K562 (cell line): Measurements from ENCODE around the gene HOXB5. TPM values are rescaled to one million over a fixed set of nuclear protein-coding genes. Genes with fewer than 3 reads are reported as not detected.

Experiments used
- ATAC-seq: fragments of 200-7000 bp; cut with Tn5 transposase; 3 replicates; pipeline ENCODE4 v1.9.1; 2020; ENCODE audit warnings: moderate library complexity
- BruUV-seq: library from RNA; stranded (reverse); fragments of 400-500 nt; replicated peaks from 2 replicates; lab custom pipeline; 2021; lab: Mats Ljungman, UMichigan
- CTCF ChIA-PET: fragments of 300-600 bp; formaldehyde crosslinking; extraction: SDS; loops from one replicate; lab custom pipeline; 2021; ENCODE audit warnings: low intra/inter-chr PET ratio; lab: Yijun Ruan, JAX
- POLR2A ChIA-PET: fragments of 300-600, 350-650 bp; sonication (Branson Sonifier 250); formaldehyde crosslinking; extraction: SDS; loops from one replicate; lab custom pipeline; 2021; ENCODE audit warnings: antibody characterized with exemption, inconsistent platforms; lab: Yijun Ruan, JAX
- DNase-seq, 4 experiments: peaks; one replicate each; pipeline versions ENCODE4 v3.0.0 to v3.0.0-alpha.2; 2011 to 2018; ENCODE audit warnings: low spot score in 3 of 4, mixed read lengths in 3 of 4; ENCODE audit errors: extremely low read depth in 1 of 4
- FAIRE-seq: peaks from 2 replicates; lab custom pipeline; 2011; peaks lifted over from hg19 to GRCh38; lab: Jason Lieb, UNC
- H2AFZ ChIP-seq: 2 replicates; pipeline ENCODE4 v1.6.0; 2011; ENCODE audit warnings: low read depth, low read length, control low read depth, inconsistent platforms
- H3K27ac ChIP-seq: fragments of 200-600 bp; 3 replicates; pipeline ENCODE4 v1.8.0; 2011; ENCODE audit warnings: low read depth, mild to moderate bottlenecking, control low read depth, inconsistent platforms, low read length, moderate library complexity, mixed read lengths; ENCODE audit errors: extremely low read depth
- H3K27me3 ChIP-seq, 2 experiments: fragments of 300-600 bp in 1 of 2; 2 replicates in 1 of 2; 3 replicates in 1 of 2; pipeline versions ENCODE4 v1.6.0 to v1.8.0; 2011; ENCODE audit warnings: inconsistent platforms in 2 of 2, low read length in 2 of 2, mild to moderate bottlenecking in 1 of 2, mixed read lengths in 1 of 2, moderate library complexity in 1 of 2; ENCODE audit not compliant: control insufficient read depth in 2 of 2, insufficient read depth in 2 of 2
- H3K36me3 ChIP-seq: fragments of 300-600 bp; 3 replicates; pipeline ENCODE4 v1.8.0; 2011; ENCODE audit warnings: mild to moderate bottlenecking, low read length, inconsistent platforms; ENCODE audit not compliant: control insufficient read depth, insufficient read depth
- H3K4me1 ChIP-seq, 2 experiments: fragments of 200-600 bp in 1 of 2; replicated peaks in 1 of 2; 2 replicates in 1 of 2; 3 replicates in 1 of 2; pipeline versions ENCODE4 v1.5.1 to v1.8.0; 2011; ENCODE audit warnings: inconsistent platforms in 2 of 2, low read length in 2 of 2, mild to moderate bottlenecking in 1 of 2, mixed read lengths in 1 of 2, moderate library complexity in 1 of 2; ENCODE audit not compliant: control insufficient read depth in 2 of 2, insufficient read depth in 2 of 2
- H3K4me2 ChIP-seq: 2 replicates; pipeline ENCODE4 v1.6.1; 2011; ENCODE audit warnings: low read length, control low read depth, inconsistent platforms, mixed read lengths; ENCODE audit not compliant: insufficient read depth
- H3K4me3 ChIP-seq: fragments of 200-600 bp; sonication (generic), shearing (Covaris generic); 2 replicates; pipeline ENCODE4 v1.5.1; 2016; ENCODE audit warnings: control low read depth, inconsistent platforms
- H3K79me2 ChIP-seq: fragments of 200-600 bp; 3 replicates; pipeline ENCODE4 v1.8.0; 2011; ENCODE audit warnings: low read length, inconsistent platforms; ENCODE audit not compliant: control insufficient read depth, insufficient read depth
- H3K9ac ChIP-seq, 2 experiments: 2 replicates each; pipeline versions ENCODE4 v1.6.0 to v1.6.1; 2011; ENCODE audit warnings: low read depth in 2 of 2, low read length in 2 of 2, control low read depth in 1 of 2, inconsistent platforms in 1 of 2, mild to moderate bottlenecking in 1 of 2, mixed read lengths in 1 of 2; ENCODE audit not compliant: insufficient read depth in 1 of 2
- H3K9me1 ChIP-seq: one replicate; pipeline ENCODE4 v1.6.0; 2011; ENCODE audit warnings: inconsistent platforms, mild to moderate bottlenecking, low read length, moderate library complexity; ENCODE audit not compliant: control insufficient read depth, insufficient read depth
- H3K9me3 ChIP-seq: replicated peaks from 2 replicates; pipeline ENCODE4 v1.5.1; 2011; ENCODE audit warnings: low read depth, low read length, inconsistent platforms; ENCODE audit not compliant: control insufficient read depth, insufficient read depth
- H4K20me1 ChIP-seq: replicated peaks from 2 replicates; pipeline ENCODE4 v1.6.1; 2011; ENCODE audit warnings: low read length, inconsistent platforms, mixed read lengths; ENCODE audit not compliant: control insufficient read depth, insufficient read depth
- BACH1 ChIP-seq: fragments of 200-800 bp; sonication (Bioruptor generic); IDR thresholded peaks from 2 replicates; pipeline ENCODE4 v1.6.1; 2016; ENCODE audit warnings: missing genetic modification characterization, missing compliant biosample characterization
- BHLHE40 ChIP-seq: IDR thresholded peaks from 2 replicates; pipeline ENCODE4 v1.6.1; 2011; ENCODE audit warnings: low read length, improper control_type of control experiment
- BRD4 ChIP-seq: fragments of 200-600 bp; sonication (generic); IDR thresholded peaks from 2 replicates; pipeline ENCODE4 v1.6.1; 2017; ENCODE audit warnings: inconsistent platforms
- C11orf30 ChIP-seq: fragments of 450-650 bp; IDR thresholded peaks from 2 replicates; pipeline ENCODE4 v1.6.1; 2016; ENCODE audit warnings: low read depth, mild to moderate bottlenecking
- DPF2 ChIP-seq: fragments of 450-650 bp; IDR thresholded peaks from 2 replicates; pipeline ENCODE4 v1.6.1; 2016
- FOXP1 ChIP-seq: sonication (generic); formaldehyde crosslinking; IDR thresholded peaks from 2 replicates; pipeline ENCODE4 v1.8.0; 2022; ENCODE audit warnings: mild to moderate bottlenecking, missing genetic modification reagents
- JUND ChIP-seq, 2 experiments: IDR thresholded peaks; 2 replicates in 1 of 2; 3 replicates in 1 of 2; pipeline ENCODE4 v1.6.1; 2011; ENCODE audit warnings: borderline replicate concordance in 2 of 2, low read depth in 2 of 2, low read length in 2 of 2, improper control_type of control experiment in 1 of 2, missing biosample characterization in 1 of 2, missing genetic modification characterization in 1 of 2, missing genetic modification reagents in 1 of 2
- KAT7 ChIP-seq: sonication (generic); formaldehyde crosslinking; IDR thresholded peaks from 2 replicates; pipeline ENCODE4 v1.8.0; 2022; ENCODE audit warnings: missing genetic modification reagents, mild to moderate bottlenecking, borderline replicate concordance
- MAFK ChIP-seq: IDR thresholded peaks from 2 replicates; pipeline ENCODE4 v1.6.1; 2011; ENCODE audit warnings: low read length, improper control_type of control experiment
- POLR2G ChIP-seq: fragments of 200-400 bp; formaldehyde crosslinking; IDR thresholded peaks from 2 replicates; pipeline ENCODE4 v1.6.1; 2017; ENCODE audit warnings: low read depth, mild to moderate bottlenecking, antibody characterized with exemption, low read length, moderate library complexity
- POLR3A ChIP-seq: IDR thresholded peaks from 2 replicates; pipeline ENCODE4 v1.6.1; 2011; ENCODE audit warnings: borderline replicate concordance, mild to moderate bottlenecking, moderate library complexity; ENCODE audit not compliant: insufficient read length, insufficient read depth; ENCODE audit errors: extremely low read depth
- RBM14 ChIP-seq: fragments of 200-400 bp; formaldehyde crosslinking; IDR thresholded peaks from 2 replicates; pipeline ENCODE4 v1.6.1; 2018; ENCODE audit warnings: low read depth, mild to moderate bottlenecking, low read length, moderate library complexity, borderline replicate concordance; ENCODE audit not compliant: insufficient read depth
- SMAD3 ChIP-seq: fragments of 450-650 bp; formaldehyde crosslinking; conservative IDR thresholded peaks from 2 replicates; pipeline ENCODE4 v1.4.0; 2020; ENCODE audit warnings: mild to moderate bottlenecking
- TBP ChIP-seq: optimal IDR thresholded peaks from 2 replicates; pipeline ENCODE3; 2011; ENCODE audit warnings: low read depth, low read length, improper control_type of control experiment
- TEAD1 ChIP-seq, 2 experiments: fragments of 450-650 bp in 1 of 2; sonication (generic) in 1 of 2; formaldehyde crosslinking; IDR thresholded peaks; 2 replicates each; pipeline versions ENCODE4 v1.4.0 to v1.8.0; 2020 to 2022; ENCODE audit warnings: mild to moderate bottlenecking in 2 of 2, missing genetic modification reagents in 1 of 2
- ZNF316 ChIP-seq: fragments of 450-650 bp; IDR thresholded peaks from 2 replicates; pipeline ENCODE4 v1.6.1; 2016
- ZNF584 ChIP-seq: fragments of 200-800 bp; sonication (Bioruptor generic); IDR thresholded peaks from 2 replicates; pipeline ENCODE4 v1.6.1; 2016; ENCODE audit warnings: low read depth, mild to moderate bottlenecking, missing genetic modification characterization, missing compliant biosample characterization
- in situ Hi-C: fragments of 300-500 bp; cut with MboI; formaldehyde crosslinking; loops from 4 replicates; pipeline ENCODE4 v1.15.0; 2018; ENCODE audit warnings: inconsistent platforms, mixed read lengths
- intact Hi-C: fragments of 100-400 bp; cut with micrococcal nuclease; formaldehyde crosslinking; loops from 2 replicates; pipeline ENCODE4 v1.14.2; 2022
- polyA plus RNA-seq, 8 experiments: library from polyadenylated mRNA; depleted of rRNA in 4 of 8; stranded (reverse) in 5 of 8; unstranded in 3 of 8; fragments of >200 nt; fragmentation: Nextera tagmentation in 2 of 8; fragmentation: Illumina TruSeq in 1 of 8; extraction: Ambion mirVana in 2 of 8; extraction: Trizol in 1 of 8; gene quantifications; 2 replicates each; pipeline versions ENCODE4 v1.2.1 to v1.2.3, GENCODE V29; 2011 to 2014; ENCODE audit warnings: inconsistent platforms in 1 of 8, missing spikeins in 1 of 8
- total RNA-seq, 7 experiments: library from RNA; depleted of rRNA in 6 of 7; stranded (reverse); fragments of >200 nt in 6 of 7; fragmentation: Illumina TruSeq in 2 of 7; extraction: Trizol in 2 of 7; gene quantifications; 2 replicates each; pipeline versions ENCODE4 v1.2.1 to v1.2.3, GENCODE V29; 2011 to 2021; ENCODE audit warnings: low replicate concordance in 1 of 7
- TF ChIP-seq, protein P1 (sequence below): fragments of 200-800 bp; sonication (Bioruptor generic); IDR thresholded peaks from 2 replicates; pipeline ENCODE4 v1.6.1; 2017; ENCODE audit warnings: missing genetic modification characterization, missing compliant biosample characterization
- TF ChIP-seq, protein P2 (sequence below): IDR thresholded peaks from 2 replicates; pipeline ENCODE4 v1.6.1; 2011; ENCODE audit not compliant: insufficient read length; ENCODE audit errors: extremely low read depth
- TF ChIP-seq, protein P3 (sequence below), 2 experiments: fragments of 450-650 bp in 1 of 2; sonication (generic) in 1 of 2; formaldehyde crosslinking in 1 of 2; IDR thresholded peaks in 1 of 2; conservative IDR thresholded peaks in 1 of 2; 2 replicates each; pipeline versions ENCODE4 v1.6.1 to v1.8.1; 2016 to 2023; ENCODE audit warnings: mild to moderate bottlenecking in 2 of 2, moderate library complexity in 2 of 2, inconsistent platforms in 1 of 2, missing genetic modification reagents in 1 of 2

The HOXB5 gene
- total and polyA plus RNA-seq, 9 of the 15 experiments (the other 6 are each of a cell fraction or from before 2014, with no cell fraction given): 0.24 to 2.7 (median 0.65) TPM

DNA sequence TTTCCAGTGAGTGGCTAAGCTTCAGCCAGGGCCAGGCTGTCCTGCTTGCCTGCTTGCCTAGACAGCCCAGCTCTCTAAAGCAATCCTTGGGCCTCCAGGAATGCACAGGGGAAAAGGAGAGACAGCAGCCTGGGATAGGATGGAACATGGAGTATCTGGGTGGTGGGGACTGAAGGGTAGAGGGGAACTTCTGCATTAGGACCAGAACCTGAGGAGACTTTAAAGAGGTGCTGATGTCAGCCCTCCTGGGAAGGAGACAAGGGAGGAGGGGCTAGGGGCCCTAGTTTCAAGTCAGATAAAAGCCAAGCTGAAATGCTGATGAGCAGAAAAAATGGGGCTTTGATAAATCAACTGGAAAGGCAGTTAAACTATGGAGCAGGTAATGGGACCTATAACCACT, 15.5 kb upstream of the HOXB5 start:
- peaks cover 26 to 55% of the 10 kb centered on the region in 2 experiments for H3K4me1 ChIP-seq
- peak overlapping the region; percentile 80 to 94; a peak in 3 of 4 replicates for H3K9ac ChIP-seq
- H3K4me2 ChIP-seq: peak overlapping the region; percentile 71
- in situ Hi-C loops: no loop called here
- H3K9me3 ChIP-seq: no peaks in the 10 kb centered on the region
- H4K20me1 ChIP-seq: no peaks in the 10 kb centered on the region
- H3K4me3 ChIP-seq: no peak overlapping the region
- H3K36me3 ChIP-seq: peaks cover 12% of the 10 kb centered on the region; the same call in 1 of the 3 replicates
- POLR2A ChIA-PET: interaction anchor here (0.6 to 1.6 kb wide), 6 partner anchors 10 to 1667 kb away, joined by 3 to 5 read pairs (median 3); no protein-coding TSS in a partner anchor
- H3K79me2 ChIP-seq: peaks cover 26% of the 10 kb centered on the region
- H2AFZ ChIP-seq: 0 out of 2 replicates have a peak overlapping the region, but pooled peaks have one; percentile 4
- ATAC-seq (peak; percentile 31), FAIRE-seq (peak; percentile 82), DNase-seq (peak in 1 of 4 experiments; percentile 66)
- CTCF ChIA-PET: no interaction called here
- no peaks in the 10 kb centered on the region for H3K9me1 ChIP-seq
- intact Hi-C loops: no loop called here
- BruUV-seq: no TSS peak
- peak overlapping the region; percentile 86 for H3K27ac ChIP-seq
- no peaks in the 10 kb centered on the region for H3K27me3 ChIP-seq
- TF ChIP-seq DPF2: 0 out of 2 replicates have a peak, but pooled peaks have one; percentile 9
- TF ChIP-seq ZNF584 (CRISPR knock-in tag): no peak
- peak; percentile 94 for TF ChIP-seq ZNF316
- 0 out of 2 replicates have a peak, but pooled peaks have one; percentile 31 for TF ChIP-seq JUND (IDR thresholded peaks at IDR 0.05; ENCODE audit: borderline replicate concordance, low read depth, low read length)
- 0 out of 3 replicates have a peak, but pooled peaks have one; percentile 20 for TF ChIP-seq JUND (tag; IDR thresholded peaks at IDR 0.05; ENCODE audit: borderline replicate concordance, low read depth, low read length)
- TF ChIP-seq BHLHE40: no peak
- no peak for TF ChIP-seq SMAD3 (CRISPR knock-in tag)
- TF ChIP-seq, protein P1, sequence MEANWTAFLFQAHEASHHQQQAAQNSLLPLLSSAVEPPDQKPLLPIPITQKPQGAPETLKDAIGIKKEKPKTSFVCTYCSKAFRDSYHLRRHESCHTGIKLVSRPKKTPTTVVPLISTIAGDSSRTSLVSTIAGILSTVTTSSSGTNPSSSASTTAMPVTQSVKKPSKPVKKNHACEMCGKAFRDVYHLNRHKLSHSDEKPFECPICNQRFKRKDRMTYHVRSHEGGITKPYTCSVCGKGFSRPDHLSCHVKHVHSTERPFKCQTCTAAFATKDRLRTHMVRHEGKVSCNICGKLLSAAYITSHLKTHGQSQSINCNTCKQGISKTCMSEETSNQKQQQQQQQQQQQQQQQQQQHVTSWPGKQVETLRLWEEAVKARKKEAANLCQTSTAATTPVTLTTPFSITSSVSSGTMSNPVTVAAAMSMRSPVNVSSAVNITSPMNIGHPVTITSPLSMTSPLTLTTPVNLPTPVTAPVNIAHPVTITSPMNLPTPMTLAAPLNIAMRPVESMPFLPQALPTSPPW (CRISPR knock-in tag): 0 out of 2 replicates have a peak, but pooled peaks have one; percentile 27
- TF ChIP-seq BACH1 (tag): no peak
- TF ChIP-seq MAFK: peak; percentile 50
- TF ChIP-seq POLR2G: no peak
- no peak for TF ChIP-seq BRD4
- TF ChIP-seq TBP: no peak
- no peak for TF ChIP-seq KAT7 (CRISPR knock-in tag)
- TF ChIP-seq FOXP1 (CRISPR knock-in tag): no peak
- TF ChIP-seq, protein P2, sequence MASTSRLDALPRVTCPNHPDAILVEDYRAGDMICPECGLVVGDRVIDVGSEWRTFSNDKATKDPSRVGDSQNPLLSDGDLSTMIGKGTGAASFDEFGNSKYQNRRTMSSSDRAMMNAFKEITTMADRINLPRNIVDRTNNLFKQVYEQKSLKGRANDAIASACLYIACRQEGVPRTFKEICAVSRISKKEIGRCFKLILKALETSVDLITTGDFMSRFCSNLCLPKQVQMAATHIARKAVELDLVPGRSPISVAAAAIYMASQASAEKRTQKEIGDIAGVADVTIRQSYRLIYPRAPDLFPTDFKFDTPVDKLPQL: no peak
- no peak for TF ChIP-seq RBM14
- peak; percentile 91 for TF ChIP-seq C11orf30
- TF ChIP-seq TEAD1 (CRISPR knock-in tag; IDR thresholded peaks at IDR 0.05): no peak
- no peak for TF ChIP-seq POLR3A
- TF ChIP-seq, protein P3, sequence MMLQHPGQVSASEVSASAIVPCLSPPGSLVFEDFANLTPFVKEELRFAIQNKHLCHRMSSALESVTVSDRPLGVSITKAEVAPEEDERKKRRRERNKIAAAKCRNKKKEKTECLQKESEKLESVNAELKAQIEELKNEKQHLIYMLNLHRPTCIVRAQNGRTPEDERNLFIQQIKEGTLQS (IDR thresholded peaks at IDR 0.05): 0 out of 2 replicates have a peak, but pooled peaks have one; percentile 15
- TF ChIP-seq, protein P3 (CRISPR knock-in tag; conservative IDR thresholded peaks at IDR 0.05): no peak
